ENCODE data around the gene TM9SF3.
"Not testable (repeated sequence)": the region's sequence is repeated elsewhere in the genome, so short reads cannot be mapped to it uniquely, and the experiment has no call there.

The TM9SF3 gene

GRCh38 chr10:96600337-96600736 is 13.5 kb upstream of the TM9SF3 start:
- DNase-seq (ENCODE audit: extremely low read depth in 1 of 2, low read depth in 1 of 2): no peak

DNA sequence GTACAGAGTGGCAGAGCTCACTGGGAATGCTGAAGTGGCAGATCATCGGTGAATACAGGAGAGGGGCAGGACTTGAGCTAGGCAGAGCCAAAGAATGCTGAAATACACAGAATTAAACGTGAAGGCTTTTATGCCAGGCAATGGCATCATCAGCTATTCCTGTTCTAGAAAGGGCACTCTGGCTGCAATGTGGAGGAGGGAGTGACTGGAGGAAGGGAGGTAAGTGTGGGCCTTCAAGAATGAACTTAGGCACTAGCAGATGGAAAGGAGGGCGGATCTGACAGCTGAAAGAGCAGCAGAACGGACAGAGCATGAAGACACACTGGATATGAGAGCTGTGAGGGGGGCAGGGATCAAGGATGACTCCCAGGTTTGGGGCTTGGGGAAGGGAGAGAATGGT is 12.0 kb upstream of the TM9SF3 start:
- no peak for DNase-seq (ENCODE audit: extremely low read depth in 1 of 2, low read depth in 1 of 2)

DNA sequence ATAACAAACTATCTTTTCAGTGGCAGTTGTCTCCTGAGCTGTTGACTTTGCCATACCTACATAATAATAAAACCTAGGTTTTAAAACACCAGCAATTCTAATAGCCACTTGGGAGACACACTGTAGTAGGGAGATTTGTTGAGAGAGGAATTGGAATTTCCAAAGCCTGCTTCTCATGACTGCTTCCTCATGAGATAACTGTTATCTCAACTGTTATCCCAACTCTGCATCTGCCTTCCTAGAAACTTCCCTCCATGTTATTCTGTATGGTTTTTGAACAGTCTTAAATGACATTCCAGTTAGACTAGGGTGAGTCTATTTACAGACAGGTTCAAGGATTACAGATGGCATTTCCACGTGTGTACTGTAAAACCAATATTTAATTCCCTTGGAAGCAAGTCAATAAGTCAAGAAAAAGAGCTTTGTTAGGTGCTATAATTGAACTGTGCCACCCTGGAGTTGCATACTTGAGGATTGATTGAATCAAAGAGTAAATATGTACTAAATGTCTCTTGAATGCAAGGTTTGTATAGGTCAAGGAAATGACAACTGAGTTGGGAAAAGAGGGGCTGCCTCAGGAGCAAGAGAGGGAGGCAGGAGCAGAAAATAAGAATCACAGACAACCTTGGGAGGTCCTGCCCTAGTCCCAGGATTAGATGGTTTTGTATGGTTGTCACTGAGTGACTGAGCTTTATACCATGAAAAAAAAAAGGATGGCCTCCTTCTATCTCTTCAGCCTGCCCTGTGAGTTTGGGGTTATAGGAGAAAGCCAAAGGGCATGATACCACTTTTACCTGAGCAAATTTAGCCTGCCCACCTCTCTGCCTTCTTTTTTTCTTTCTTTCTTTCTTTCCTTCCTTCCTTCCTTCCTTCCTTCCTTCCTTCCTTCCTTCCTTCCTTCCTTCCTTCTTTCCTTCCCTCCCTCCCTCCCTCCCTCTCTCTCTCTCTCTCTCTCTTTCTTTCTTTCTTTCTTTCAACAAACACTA is 9.9 kb upstream of the TM9SF3 start:
- DNase-seq (ENCODE audit: extremely low read depth in 1 of 2, low read depth in 1 of 2): no peak

- no peak for DNase-seq (ENCODE audit: extremely low read depth in 1 of 2, low read depth in 1 of 2)
Measured at GRCh38 chr10:96595741-96596140, 8.9 kb upstream of the TM9SF3 start.

GRCh38 chr10:96591946-96592345 is 5.1 kb upstream of the TM9SF3 start:
- DNase-seq (ENCODE audit: extremely low read depth in 1 of 2, low read depth in 1 of 2): no peak

GRCh38 chr10:96588616-96589419 is 2.0 kb upstream of the TM9SF3 start:
- no peak for DNase-seq (ENCODE audit: extremely low read depth in 1 of 2, low read depth in 1 of 2)

- no peak for DNase-seq (ENCODE audit: extremely low read depth in 1 of 2, low read depth in 1 of 2)
Measured at GRCh38 chr10:96588060-96588554, 1.3 kb upstream of the TM9SF3 start.

DNA sequence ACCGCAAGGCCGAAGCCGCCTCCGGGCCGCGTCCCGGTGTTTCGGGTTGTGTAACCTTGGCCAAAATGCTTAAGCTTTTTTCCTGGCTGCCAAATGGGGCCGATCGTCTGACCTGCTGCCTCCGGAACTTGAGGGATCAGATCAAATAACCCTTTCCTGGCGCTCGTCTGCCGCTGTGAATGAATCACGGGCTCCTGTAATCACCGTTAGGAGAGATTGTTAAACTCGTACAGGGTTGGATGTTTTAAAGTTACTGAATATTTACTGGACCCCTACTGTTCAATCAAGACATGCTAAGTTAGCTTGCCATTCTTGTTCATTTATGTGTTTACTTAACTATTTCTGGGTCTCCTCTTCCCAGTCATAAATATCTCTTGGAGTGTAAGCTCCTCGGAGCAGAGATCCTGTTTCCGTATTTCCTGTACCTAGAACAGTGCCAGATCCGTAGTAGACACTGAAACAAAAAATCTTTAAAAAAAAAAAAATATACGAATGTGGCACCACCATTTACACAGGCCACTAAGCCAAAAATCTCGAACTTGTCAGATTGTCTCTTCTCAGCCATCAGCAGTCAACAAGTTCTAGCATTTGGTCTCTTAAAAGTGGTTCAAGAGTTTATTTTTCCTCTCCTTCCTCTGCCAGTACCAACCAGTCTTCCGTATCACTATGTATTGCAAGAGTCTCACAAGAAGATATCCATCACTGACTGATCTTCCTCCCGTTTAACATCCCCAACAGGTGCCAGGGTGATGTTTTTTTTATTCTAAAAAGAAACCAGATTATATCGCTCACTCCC is 650 bp upstream of the TM9SF3 start:
- DNase-seq (ENCODE audit: extremely low read depth in 1 of 2, low read depth in 1 of 2): peak in 1 of 2 donors; percentile 35

DNA sequence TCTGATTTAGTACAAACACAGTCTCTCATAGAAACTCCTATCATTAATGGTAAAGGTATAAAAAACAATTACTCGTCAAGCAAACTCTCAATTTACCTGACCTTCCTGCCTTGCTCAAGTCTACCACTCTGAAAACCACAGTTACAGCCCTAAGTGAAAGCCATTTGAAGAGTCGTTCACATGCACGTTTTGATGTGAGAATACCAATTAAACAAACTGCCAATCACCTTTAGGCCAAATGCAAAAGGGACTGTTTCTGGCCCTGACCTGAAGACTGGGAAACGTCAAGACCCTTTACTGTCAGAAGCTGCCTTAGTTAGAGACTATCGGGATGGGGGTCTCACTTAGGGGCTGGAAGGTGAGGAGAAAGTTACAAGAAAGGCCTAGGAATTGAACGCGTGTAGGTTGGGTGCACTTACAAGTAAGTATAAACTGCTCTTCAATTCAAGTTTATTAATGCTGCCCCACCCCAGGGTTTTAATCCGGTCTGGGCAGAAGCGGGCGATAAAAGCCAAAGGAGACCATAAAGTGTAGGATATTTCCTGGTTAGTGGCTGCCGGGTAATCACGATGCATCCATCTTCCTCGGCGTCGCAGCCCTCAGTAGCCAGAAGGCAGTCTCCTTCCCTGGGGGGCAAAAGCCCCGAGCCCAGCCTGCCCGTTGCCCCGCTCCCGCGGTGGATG is 935 bp downstream of the TM9SF3 start:
- DNase-seq (ENCODE audit: extremely low read depth in 1 of 2, low read depth in 1 of 2): peak in 1 of 2 donors; percentile 5

GRCh38 chr10:96584474-96584873 is 2.3 kb downstream of the TM9SF3 start:
- no peak for DNase-seq (ENCODE audit: extremely low read depth in 1 of 2, low read depth in 1 of 2)

DNA sequence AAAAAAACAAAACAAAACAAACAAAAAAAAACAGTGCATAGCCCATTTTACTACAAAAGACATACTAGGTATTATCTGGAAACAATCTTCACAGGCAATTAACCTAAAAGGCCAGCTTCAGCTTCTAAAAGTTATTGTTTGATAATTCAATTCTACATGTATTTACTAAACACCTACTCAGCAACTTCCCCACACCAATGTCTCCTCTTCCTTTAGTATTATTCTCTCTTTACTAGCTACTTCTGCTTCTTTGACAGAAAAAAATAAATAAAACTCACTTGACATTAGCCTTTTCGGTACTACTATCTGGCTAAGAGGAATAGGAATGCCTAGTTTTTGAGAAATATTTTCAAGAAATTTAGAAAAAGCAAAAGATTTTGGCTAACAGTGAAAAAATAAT is 2.8 kb downstream of the TM9SF3 start:
- DNase-seq (ENCODE audit: extremely low read depth in 1 of 2, low read depth in 1 of 2): no peak

- DNase-seq (ENCODE audit: extremely low read depth in 1 of 2, low read depth in 1 of 2): no peak
Measured at GRCh38 chr10:96579133-96579532, 7.7 kb downstream of the TM9SF3 start.

GRCh38 chr10:96578633-96579032 is 8.2 kb downstream of the TM9SF3 start:
- DNase-seq (ENCODE audit: extremely low read depth in 1 of 2, low read depth in 1 of 2): no peak

DNA sequence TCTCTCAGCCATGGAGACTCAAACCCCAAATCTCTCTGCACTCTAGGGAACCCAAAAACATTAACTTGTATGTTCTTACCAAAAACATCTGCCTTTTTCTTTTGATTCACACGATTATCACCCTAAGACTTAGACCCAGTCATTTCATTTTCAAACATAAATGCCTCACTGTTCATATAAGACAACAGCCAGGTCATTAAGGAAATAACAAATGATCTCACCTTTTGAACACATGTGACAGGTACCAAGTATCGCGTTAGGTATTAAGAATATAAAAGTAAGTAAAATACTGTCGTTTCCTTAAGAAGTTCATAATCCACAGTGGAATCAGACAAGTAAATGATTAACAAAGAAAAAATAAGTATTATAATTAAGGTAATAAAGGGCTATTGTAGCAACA is 8.8 kb downstream of the TM9SF3 start:
- DNase-seq (ENCODE audit: extremely low read depth in 1 of 2, low read depth in 1 of 2): no peak

GRCh38 chr10:96577069-96577468 is 9.7 kb downstream of the TM9SF3 start:
- DNase-seq (ENCODE audit: extremely low read depth in 1 of 2, low read depth in 1 of 2): no peak

DNA sequence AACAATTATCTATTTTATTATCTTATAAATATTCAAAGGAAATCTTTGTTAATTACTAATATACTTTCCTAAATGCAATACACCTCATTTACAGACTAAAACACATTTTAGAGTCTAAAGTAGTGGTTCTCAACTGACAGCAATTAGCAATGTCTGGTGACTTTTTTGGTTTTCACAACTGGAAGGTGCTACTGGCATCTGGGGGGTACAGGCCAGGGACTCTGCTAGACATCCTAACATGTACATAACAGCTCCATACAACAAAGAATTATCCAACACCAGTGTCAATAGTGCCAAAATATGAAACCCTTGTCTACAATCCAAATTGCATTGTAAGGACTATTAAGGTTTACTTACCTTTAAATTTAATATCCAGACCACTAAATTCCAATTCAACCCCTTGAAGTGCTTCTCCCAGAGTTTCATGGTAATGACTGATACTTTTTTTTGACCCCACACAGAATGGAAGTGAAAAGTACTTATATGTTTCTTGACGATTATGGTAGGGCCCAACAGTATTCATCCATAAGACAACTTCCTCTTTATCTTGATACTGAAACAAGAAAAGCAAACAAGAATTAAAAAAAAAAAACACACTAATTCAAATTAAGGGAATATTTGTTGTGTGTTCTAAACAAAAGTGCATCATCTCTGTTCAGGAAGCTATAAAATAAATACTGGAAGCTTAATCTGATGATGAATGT is 10.4 kb downstream of the TM9SF3 start:
- DNase-seq (ENCODE audit: extremely low read depth in 1 of 2, low read depth in 1 of 2): no peak

- not testable (repeated sequence) for DNase-seq (ENCODE audit: extremely low read depth in 1 of 2, low read depth in 1 of 2)
Measured at GRCh38 chr10:96574564-96574963, 12.2 kb downstream of the TM9SF3 start.

GRCh38 chr10:96573036-96573435 is 13.8 kb downstream of the TM9SF3 start:
- DNase-seq (ENCODE audit: extremely low read depth in 1 of 2, low read depth in 1 of 2): no peak
